Measurements from ENCODE around the gene INSC.

DNA sequence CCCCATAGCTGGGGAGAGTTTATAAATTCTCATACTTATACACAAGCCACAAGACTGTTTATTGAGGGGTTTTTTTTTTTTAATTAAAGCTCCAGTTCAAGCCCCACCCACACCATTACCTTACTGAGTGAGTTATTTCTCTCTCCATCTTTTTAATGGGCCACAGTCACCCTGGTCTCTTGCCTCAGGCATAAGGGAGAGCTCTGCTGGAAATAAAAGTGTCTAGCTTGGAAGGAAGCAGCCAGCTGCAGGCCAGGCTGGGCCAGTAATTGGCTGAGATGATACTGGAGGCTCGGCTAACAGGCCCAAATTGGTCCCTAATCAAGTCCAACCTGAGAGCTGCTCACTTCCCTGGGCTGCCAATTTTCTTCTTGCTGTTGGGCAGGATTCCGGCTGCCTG lies 174.1 kb downstream of the INSC start:
- TF ChIP-seq, protein P1, sequence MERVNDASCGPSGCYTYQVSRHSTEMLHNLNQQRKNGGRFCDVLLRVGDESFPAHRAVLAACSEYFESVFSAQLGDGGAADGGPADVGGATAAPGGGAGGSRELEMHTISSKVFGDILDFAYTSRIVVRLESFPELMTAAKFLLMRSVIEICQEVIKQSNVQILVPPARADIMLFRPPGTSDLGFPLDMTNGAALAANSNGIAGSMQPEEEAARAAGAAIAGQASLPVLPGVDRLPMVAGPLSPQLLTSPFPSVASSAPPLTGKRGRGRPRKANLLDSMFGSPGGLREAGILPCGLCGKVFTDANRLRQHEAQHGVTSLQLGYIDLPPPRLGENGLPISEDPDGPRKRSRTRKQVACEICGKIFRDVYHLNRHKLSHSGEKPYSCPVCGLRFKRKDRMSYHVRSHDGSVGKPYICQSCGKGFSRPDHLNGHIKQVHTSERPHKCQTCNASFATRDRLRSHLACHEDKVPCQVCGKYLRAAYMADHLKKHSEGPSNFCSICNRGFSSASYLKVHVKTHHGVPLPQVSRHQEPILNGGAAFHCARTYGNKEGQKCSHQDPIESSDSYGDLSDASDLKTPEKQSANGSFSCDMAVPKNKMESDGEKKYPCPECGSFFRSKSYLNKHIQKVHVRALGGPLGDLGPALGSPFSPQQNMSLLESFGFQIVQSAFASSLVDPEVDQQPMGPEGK (CRISPR knock-in tag; IDR thresholded peaks at IDR 0.05; ENCODE audit: borderline replicate concordance) = no peak
- TF ChIP-seq SNAI2 (CRISPR knock-in tag; IDR thresholded peaks at IDR 0.05) (no peak), PPARA (CRISPR knock-in tag; IDR thresholded peaks at IDR 0.05; ENCODE audit: borderline replicate concordance) (no peak), GLIS3 (CRISPR knock-in tag; IDR thresholded peaks at IDR 0.05) (no peak), OSR1 (CRISPR knock-in tag; IDR thresholded peaks at IDR 0.05) (no peak), BACH2 (CRISPR knock-in tag; IDR thresholded peaks at IDR 0.05; ENCODE audit: borderline replicate concordance) (no peak)
- TF ChIP-seq, protein P2, sequence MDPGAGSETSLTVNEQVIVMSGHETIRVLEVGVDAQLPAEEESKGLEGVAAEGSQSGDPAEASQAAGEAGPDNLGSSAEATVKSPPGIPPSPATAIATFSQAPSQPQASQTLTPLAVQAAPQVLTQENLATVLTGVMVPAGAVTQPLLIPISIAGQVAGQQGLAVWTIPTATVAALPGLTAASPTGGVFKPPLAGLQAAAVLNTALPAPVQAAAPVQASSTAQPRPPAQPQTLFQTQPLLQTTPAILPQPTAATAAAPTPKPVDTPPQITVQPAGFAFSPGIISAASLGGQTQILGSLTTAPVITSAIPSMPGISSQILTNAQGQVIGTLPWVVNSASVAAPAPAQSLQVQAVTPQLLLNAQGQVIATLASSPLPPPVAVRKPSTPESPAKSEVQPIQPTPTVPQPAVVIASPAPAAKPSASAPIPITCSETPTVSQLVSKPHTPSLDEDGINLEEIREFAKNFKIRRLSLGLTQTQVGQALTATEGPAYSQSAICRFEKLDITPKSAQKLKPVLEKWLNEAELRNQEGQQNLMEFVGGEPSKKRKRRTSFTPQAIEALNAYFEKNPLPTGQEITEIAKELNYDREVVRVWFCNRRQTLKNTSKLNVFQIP (CRISPR knock-in tag; IDR thresholded peaks at IDR 0.05; ENCODE audit: borderline replicate concordance, low read depth) = no peak
- TF ChIP-seq, protein P3, sequence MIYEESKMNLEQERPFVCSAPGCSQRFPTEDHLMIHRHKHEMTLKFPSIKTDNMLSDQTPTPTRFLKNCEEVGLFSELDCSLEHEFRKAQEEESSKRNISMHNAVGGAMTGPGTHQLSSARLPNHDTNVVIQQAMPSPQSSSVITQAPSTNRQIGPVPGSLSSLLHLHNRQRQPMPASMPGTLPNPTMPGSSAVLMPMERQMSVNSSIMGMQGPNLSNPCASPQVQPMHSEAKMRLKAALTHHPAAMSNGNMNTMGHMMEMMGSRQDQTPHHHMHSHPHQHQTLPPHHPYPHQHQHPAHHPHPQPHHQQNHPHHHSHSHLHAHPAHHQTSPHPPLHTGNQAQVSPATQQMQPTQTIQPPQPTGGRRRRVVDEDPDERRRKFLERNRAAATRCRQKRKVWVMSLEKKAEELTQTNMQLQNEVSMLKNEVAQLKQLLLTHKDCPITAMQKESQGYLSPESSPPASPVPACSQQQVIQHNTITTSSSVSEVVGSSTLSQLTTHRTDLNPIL (CRISPR knock-in tag; IDR thresholded peaks at IDR 0.05; ENCODE audit: low read depth) = no peak
